Panc1 (cell line): ENCODE measurements around the gene CLEC16A.

Experiments used
- POLR2AphosphoS5 ChIP-seq: IDR thresholded peaks from 2 replicates; pipeline ENCODE4 v1.6.1; 2012; ENCODE audit warnings: mild to moderate bottlenecking, low read depth, low read length, moderate library complexity
- TF ChIP-seq, protein P1 (sequence below): fragments of 450-650 bp; IDR thresholded peaks from 2 replicates; pipeline ENCODE4 v1.5.1; 2017; ENCODE audit warnings: mild to moderate bottlenecking
- TF ChIP-seq, protein P2 (sequence below), 2 experiments: IDR thresholded peaks; 2 replicates each; pipeline ENCODE4 v1.6.1; 2011 to 2012; ENCODE audit warnings: low read depth in 2 of 2, control low read depth in 1 of 2, low read length in 1 of 2, mild to moderate bottlenecking in 1 of 2, moderate library complexity in 1 of 2; ENCODE audit not compliant: insufficient read depth in 1 of 2

DNA sequence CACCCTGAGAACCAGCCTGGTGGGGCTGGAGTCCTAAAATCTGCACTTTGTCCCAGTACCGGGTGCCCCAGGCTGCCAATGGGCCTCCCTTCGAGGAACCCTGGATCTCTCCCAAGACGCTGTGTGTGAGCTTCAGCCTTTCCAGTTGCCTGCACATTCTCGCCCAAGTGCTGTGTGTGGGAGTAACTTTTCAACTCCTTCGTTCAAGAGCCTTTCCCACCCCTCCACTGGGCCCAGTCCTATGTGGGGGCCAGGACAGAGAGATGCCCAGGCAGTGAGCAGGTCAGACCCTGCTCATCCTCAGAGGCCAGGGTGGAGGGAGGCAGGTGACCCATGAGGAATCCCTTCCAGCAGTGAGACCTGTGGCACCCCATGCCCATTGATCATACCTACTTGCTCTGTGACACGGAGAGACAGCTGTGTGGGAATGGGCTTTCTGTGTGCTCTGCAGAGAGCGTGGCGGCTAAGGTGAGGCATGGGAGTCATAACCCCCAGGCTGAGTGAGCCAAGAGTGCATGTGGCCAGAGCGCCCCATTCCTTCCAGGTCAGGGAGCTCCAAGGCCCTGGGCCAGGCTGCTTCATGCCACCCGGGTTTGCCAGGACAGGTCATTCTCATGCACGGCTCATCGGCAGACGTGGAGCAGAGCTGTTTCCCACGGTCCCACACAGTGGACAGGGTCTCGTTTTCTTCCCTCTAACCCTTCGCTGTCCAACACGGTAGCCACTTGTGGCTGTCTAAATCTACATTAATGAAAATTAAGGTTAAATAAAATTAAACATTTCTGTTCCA lies 154.4 kb downstream of the CLEC16A start:
- no peak for TF ChIP-seq POLR2AphosphoS5
- TF ChIP-seq, protein P1, sequence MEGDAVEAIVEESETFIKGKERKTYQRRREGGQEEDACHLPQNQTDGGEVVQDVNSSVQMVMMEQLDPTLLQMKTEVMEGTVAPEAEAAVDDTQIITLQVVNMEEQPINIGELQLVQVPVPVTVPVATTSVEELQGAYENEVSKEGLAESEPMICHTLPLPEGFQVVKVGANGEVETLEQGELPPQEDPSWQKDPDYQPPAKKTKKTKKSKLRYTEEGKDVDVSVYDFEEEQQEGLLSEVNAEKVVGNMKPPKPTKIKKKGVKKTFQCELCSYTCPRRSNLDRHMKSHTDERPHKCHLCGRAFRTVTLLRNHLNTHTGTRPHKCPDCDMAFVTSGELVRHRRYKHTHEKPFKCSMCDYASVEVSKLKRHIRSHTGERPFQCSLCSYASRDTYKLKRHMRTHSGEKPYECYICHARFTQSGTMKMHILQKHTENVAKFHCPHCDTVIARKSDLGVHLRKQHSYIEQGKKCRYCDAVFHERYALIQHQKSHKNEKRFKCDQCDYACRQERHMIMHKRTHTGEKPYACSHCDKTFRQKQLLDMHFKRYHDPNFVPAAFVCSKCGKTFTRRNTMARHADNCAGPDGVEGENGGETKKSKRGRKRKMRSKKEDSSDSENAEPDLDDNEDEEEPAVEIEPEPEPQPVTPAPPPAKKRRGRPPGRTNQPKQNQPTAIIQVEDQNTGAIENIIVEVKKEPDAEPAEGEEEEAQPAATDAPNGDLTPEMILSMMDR: no peak
- TF ChIP-seq, protein P2, sequence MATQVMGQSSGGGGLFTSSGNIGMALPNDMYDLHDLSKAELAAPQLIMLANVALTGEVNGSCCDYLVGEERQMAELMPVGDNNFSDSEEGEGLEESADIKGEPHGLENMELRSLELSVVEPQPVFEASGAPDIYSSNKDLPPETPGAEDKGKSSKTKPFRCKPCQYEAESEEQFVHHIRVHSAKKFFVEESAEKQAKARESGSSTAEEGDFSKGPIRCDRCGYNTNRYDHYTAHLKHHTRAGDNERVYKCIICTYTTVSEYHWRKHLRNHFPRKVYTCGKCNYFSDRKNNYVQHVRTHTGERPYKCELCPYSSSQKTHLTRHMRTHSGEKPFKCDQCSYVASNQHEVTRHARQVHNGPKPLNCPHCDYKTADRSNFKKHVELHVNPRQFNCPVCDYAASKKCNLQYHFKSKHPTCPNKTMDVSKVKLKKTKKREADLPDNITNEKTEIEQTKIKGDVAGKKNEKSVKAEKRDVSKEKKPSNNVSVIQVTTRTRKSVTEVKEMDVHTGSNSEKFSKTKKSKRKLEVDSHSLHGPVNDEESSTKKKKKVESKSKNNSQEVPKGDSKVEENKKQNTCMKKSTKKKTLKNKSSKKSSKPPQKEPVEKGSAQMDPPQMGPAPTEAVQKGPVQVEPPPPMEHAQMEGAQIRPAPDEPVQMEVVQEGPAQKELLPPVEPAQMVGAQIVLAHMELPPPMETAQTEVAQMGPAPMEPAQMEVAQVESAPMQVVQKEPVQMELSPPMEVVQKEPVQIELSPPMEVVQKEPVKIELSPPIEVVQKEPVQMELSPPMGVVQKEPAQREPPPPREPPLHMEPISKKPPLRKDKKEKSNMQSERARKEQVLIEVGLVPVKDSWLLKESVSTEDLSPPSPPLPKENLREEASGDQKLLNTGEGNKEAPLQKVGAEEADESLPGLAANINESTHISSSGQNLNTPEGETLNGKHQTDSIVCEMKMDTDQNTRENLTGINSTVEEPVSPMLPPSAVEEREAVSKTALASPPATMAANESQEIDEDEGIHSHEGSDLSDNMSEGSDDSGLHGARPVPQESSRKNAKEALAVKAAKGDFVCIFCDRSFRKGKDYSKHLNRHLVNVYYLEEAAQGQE (IDR thresholded peaks at IDR 0.05; ENCODE audit: insufficient read depth in 1 of 2, low read depth in 2 of 2, low read length in 1 of 2): no peak
